ENCODE data around the gene FHOD3.

- TF ChIP-seq SP2 (IDR thresholded peaks at IDR 0.05; ENCODE audit: low read length): no peak
- TF ChIP-seq SIN3A (conservative IDR thresholded peaks at IDR 0.05 in 1 of 2, IDR thresholded peaks at IDR 0.05 in 1 of 2; ENCODE audit: low read depth in 1 of 2, low read length in 2 of 2): no peak
- no peak for TF ChIP-seq JUND (IDR thresholded peaks at IDR 0.05; ENCODE audit: low read length)
- TF ChIP-seq ZNF274 (IDR thresholded peaks at IDR 0.05; ENCODE audit: borderline replicate concordance, extremely low read depth, low read length): no peak
- TF ChIP-seq HDAC6 (IDR thresholded peaks at IDR 0.05; ENCODE audit: low read depth, low read length): no peak
- no peak for TF ChIP-seq MAX (IDR thresholded peaks at IDR 0.05)
- TF ChIP-seq RFX5 (IDR thresholded peaks at IDR 0.05; ENCODE audit: borderline replicate concordance, low read depth, low read length): no peak
- TF ChIP-seq CTCF (IDR thresholded peaks at IDR 0.05; ENCODE audit: control extremely low read depth in 1 of 3, insufficient read depth in 1 of 3, low read depth in 1 of 3, low read length in 3 of 3): no peak
- TF ChIP-seq PHF8 (conservative IDR thresholded peaks at IDR 0.05; ENCODE audit: low read depth, low read length): no peak
- no peak for TF ChIP-seq RBBP5 (IDR thresholded peaks at IDR 0.05; ENCODE audit: borderline replicate concordance, low read depth, low read length)
- TF ChIP-seq ATF3 (IDR thresholded peaks at IDR 0.05; ENCODE audit: insufficient read depth, low read depth, low read length): no peak
- TF ChIP-seq EP300 (IDR thresholded peaks at IDR 0.05; ENCODE audit: borderline replicate concordance in 1 of 2, low read depth in 2 of 2, low read length in 2 of 2): no peak
- no peak for TF ChIP-seq POLR2A (IDR thresholded peaks at IDR 0.05; ENCODE audit: control extremely low read depth in 1 of 2, low read depth in 2 of 2, low read length in 2 of 2)
- TF ChIP-seq EZH2 (IDR thresholded peaks at IDR 0.05; ENCODE audit: low read depth, low read length, severe bottlenecking): no peak
These were observed 337.2 kb downstream of the FHOD3 start for GRCh38 chr18:36634573-36635216.
